H9 (cell line): ENCODE data around the gene UPF3A. TPM values are rescaled to one million over a fixed set of nuclear protein-coding genes. Genes with fewer than 3 reads are reported as not detected.

Experiments
- DNase-seq: peaks from one replicate; pipeline ENCODE4 v3.0.0-alpha.2; 2017
- H2AFZ ChIP-seq: one replicate; pipeline ENCODE4 v1.6.1; 2013; ENCODE audit warnings: mild to moderate bottlenecking, low read length, control low read depth, moderate library complexity
- H2AK5ac ChIP-seq: 2 replicates; pipeline ENCODE4 v1.6.1; 2013; ENCODE audit warnings: low read length, control low read depth, mixed read lengths; ENCODE audit not compliant: insufficient read length
- H2BK120ac ChIP-seq: one replicate; pipeline ENCODE4 v1.6.1; 2013; ENCODE audit warnings: low read depth, mild to moderate bottlenecking, low read length, control low read depth, inconsistent platforms; ENCODE audit not compliant: poor library complexity, severe bottlenecking
- H2BK12ac ChIP-seq: 2 replicates; pipeline ENCODE4 v1.6.1; 2013; ENCODE audit warnings: low read length, control low read depth, mixed read lengths, low read depth; ENCODE audit not compliant: insufficient read length
- H2BK15ac ChIP-seq: 2 replicates; pipeline ENCODE4 v1.6.1; 2013; ENCODE audit warnings: low read depth, low read length, control low read depth
- H2BK20ac ChIP-seq: one replicate; pipeline ENCODE4 v1.6.1; 2013; ENCODE audit warnings: low read depth, mild to moderate bottlenecking, low read length, control low read depth, inconsistent platforms; ENCODE audit not compliant: poor library complexity, severe bottlenecking
- H2BK5ac ChIP-seq: 2 replicates; pipeline ENCODE4 v1.6.1; 2013; ENCODE audit warnings: low read length, control low read depth, mixed read lengths; ENCODE audit not compliant: insufficient read length
- H3K14ac ChIP-seq: 2 replicates; pipeline ENCODE4 v1.6.1; 2013; ENCODE audit warnings: low read length, control low read depth; ENCODE audit not compliant: insufficient read depth
- H3K18ac ChIP-seq: 2 replicates; pipeline ENCODE4 v1.6.1; 2013; ENCODE audit warnings: low read depth, mild to moderate bottlenecking, mixed read lengths, low read length, control low read depth; ENCODE audit not compliant: insufficient read length
- H3K23ac ChIP-seq: 2 replicates; pipeline ENCODE4 v1.6.1; 2013; ENCODE audit warnings: low read length, control low read depth, mixed read lengths, low read depth; ENCODE audit not compliant: insufficient read length
- H3K23me2 ChIP-seq: 2 replicates; pipeline ENCODE4 v1.6.1; 2013; ENCODE audit warnings: low read depth, mild to moderate bottlenecking, mixed read lengths, low read length, control low read depth; ENCODE audit not compliant: insufficient read length, poor library complexity, severe bottlenecking
- H3K27ac ChIP-seq: 2 replicates; pipeline ENCODE4 v1.5.1; 2013; ENCODE audit warnings: low read length, control low read depth, mixed read lengths, low read depth; ENCODE audit not compliant: insufficient read length
- H3K27me3 ChIP-seq: 2 replicates; pipeline ENCODE4 v1.6.1; 2013; ENCODE audit warnings: low read length, control low read depth, inconsistent platforms; ENCODE audit not compliant: insufficient read depth
- H3K4ac ChIP-seq: 2 replicates; pipeline ENCODE4 v1.6.1; 2013; ENCODE audit warnings: low read depth, mild to moderate bottlenecking, control low read depth, inconsistent platforms, low read length, moderate library complexity
- H3K4me1 ChIP-seq: 2 replicates; pipeline ENCODE4 v1.6.1; 2013; ENCODE audit warnings: low read length, control low read depth, inconsistent platforms; ENCODE audit not compliant: insufficient read depth
- H3K4me2 ChIP-seq: 2 replicates; pipeline ENCODE4 v1.6.1; 2013; ENCODE audit warnings: low read length, control low read depth, mixed read lengths; ENCODE audit not compliant: insufficient read length, insufficient read depth
- H3K56ac ChIP-seq: 2 replicates; pipeline ENCODE4 v1.6.1; 2013; ENCODE audit warnings: low read depth, mild to moderate bottlenecking, mixed read lengths, low read length, control low read depth; ENCODE audit not compliant: insufficient read length
- H3K79me1 ChIP-seq: 2 replicates; pipeline ENCODE4 v1.6.1; 2013; ENCODE audit warnings: low read depth, mild to moderate bottlenecking, moderate library complexity, low read length, control low read depth, inconsistent platforms; ENCODE audit not compliant: insufficient read depth, poor library complexity, severe bottlenecking
- H3K79me2 ChIP-seq: 2 replicates; pipeline ENCODE4 v1.6.1; 2013; ENCODE audit warnings: low read length, control low read depth, inconsistent platforms; ENCODE audit not compliant: insufficient read depth
- H3K9ac ChIP-seq: 2 replicates; pipeline ENCODE4 v1.6.1; 2013; ENCODE audit warnings: low read length, control low read depth, mixed read lengths; ENCODE audit not compliant: insufficient read length; ENCODE audit errors: extremely low read depth
- H3K9me3 ChIP-seq: one replicate; pipeline ENCODE4 v1.6.1; 2013; ENCODE audit warnings: low read depth, low read length, inconsistent platforms; ENCODE audit not compliant: control insufficient read depth
- H3T11ph ChIP-seq: one replicate; pipeline ENCODE4 v1.6.1; 2013; ENCODE audit warnings: mild to moderate bottlenecking, low read length, control low read depth, inconsistent platforms
- H4K20me1 ChIP-seq: one replicate; pipeline ENCODE4 v1.6.1; 2013; ENCODE audit not compliant: control insufficient read depth, insufficient read length, insufficient read depth
- H4K5ac ChIP-seq: 2 replicates; pipeline ENCODE4 v1.6.1; 2013; ENCODE audit warnings: low read depth, mild to moderate bottlenecking, mixed read lengths, low read length, control low read depth; ENCODE audit not compliant: insufficient read length
- H4K8ac ChIP-seq: replicated peaks from 2 replicates; pipeline ENCODE4 v1.6.1; 2013; ENCODE audit warnings: low read length, control low read depth, mixed read lengths, low read depth; ENCODE audit not compliant: insufficient read length
- H4K91ac ChIP-seq: 2 replicates; pipeline ENCODE4 v1.6.1; 2013; ENCODE audit warnings: low read depth, mild to moderate bottlenecking, moderate library complexity, mixed read lengths, low read length, control low read depth; ENCODE audit not compliant: insufficient read length
- H3K27ac Mint-ChIP-seq, 3 experiments: 2 replicates in 2 of 3; 3 replicates in 1 of 3; pipeline ENCODE4 v1.8.0; 2020 to 2021; ENCODE audit warnings: mixed read lengths in 3 of 3, mild to moderate bottlenecking in 1 of 3, moderate library complexity in 1 of 3
- H3K27me3 Mint-ChIP-seq: 2 replicates; pipeline ENCODE4 v1.8.0; 2021; ENCODE audit warnings: low read depth, mild to moderate bottlenecking, moderate library complexity, mixed read lengths
- H3K36me3 Mint-ChIP-seq, 3 experiments: 2 replicates in 2 of 3; 3 replicates in 1 of 3; pipeline ENCODE4 v1.8.0; 2020 to 2021; ENCODE audit warnings: low read depth in 3 of 3, mixed read lengths in 3 of 3; ENCODE audit not compliant: insufficient read depth in 1 of 3
- H3K4me1 Mint-ChIP-seq, 2 experiments: 2 replicates each; pipeline ENCODE4 v1.8.0; 2020; ENCODE audit warnings: mixed read lengths in 2 of 2
- H3K4me3 Mint-ChIP-seq, 2 experiments: 2 replicates in 1 of 2; 3 replicates in 1 of 2; pipeline ENCODE4 v1.8.0; 2020 to 2021; ENCODE audit warnings: mild to moderate bottlenecking in 2 of 2, mixed read lengths in 2 of 2, moderate library complexity in 1 of 2
- H3K9me3 Mint-ChIP-seq, 2 experiments: 2 replicates in 1 of 2; 3 replicates in 1 of 2; pipeline ENCODE4 v1.8.0; 2020; ENCODE audit warnings: mild to moderate bottlenecking in 2 of 2, mixed read lengths in 2 of 2, moderate library complexity in 1 of 2
- CTCF ChIP-seq: fragments of 200-600 bp; sonication (generic); conservative IDR thresholded peaks from 3 replicates; pipeline ENCODE4 v1.8.0; 2021; ENCODE audit warnings: antibody characterized with exemption, mild to moderate bottlenecking
- WGBS: extraction: QIAGEN DNeasy Blood & Tissue Kit; methylation state at CpG from one replicate; pipeline ENCODE4 v1.1.7; 2013; ENCODE audit warnings: missing lambda C conversion rate, low lambda C conversion rate, mixed read lengths; ENCODE audit not compliant: insufficient read length; ENCODE audit errors: extremely low coverage; 5-methylcytosine and 5-hydroxymethylcytosine counted together
- total RNA-seq: library from RNA; stranded (reverse); gene quantifications from 2 replicates; pipeline ENCODE4 v1.2.1, GENCODE V29; 2021

UPF3A gene
- total RNA-seq, 1 experiment from 2014 or later, result 81.8 TPM

- Histone ChIP-seq H3K18ac (no peak overlapping the region), H3K4me1 (no peaks in the 10 kb centered on the region), H3K79me1 (no peaks in the 10 kb centered on the region), H3K27me3 (no peaks in the 10 kb centered on the region), H2AFZ (no peak overlapping the region), H2BK20ac (no peak overlapping the region), H2BK15ac (no peak overlapping the region), H3K9ac (no peak overlapping the region), H3K9me3 (no peaks in the 10 kb centered on the region), H4K5ac (no peak overlapping the region), H3K4ac (no peak overlapping the region), H4K8ac (no peak overlapping the region), H2BK12ac (no peak overlapping the region), H3K56ac (no peak overlapping the region), H2BK120ac (no peak overlapping the region), H3K4me2 (no peak overlapping the region), H2AK5ac (no peak overlapping the region), H2BK5ac (no peak overlapping the region), H3K14ac (no peak overlapping the region), H4K20me1 (no peaks in the 10 kb centered on the region), H3K79me2 (no peaks in the 10 kb centered on the region), H3K23me2 (no peaks in the 10 kb centered on the region), H3T11ph (no peak overlapping the region), H3K23ac (no peak overlapping the region), H3K27ac (no peak overlapping the region), H4K91ac (no peak overlapping the region)
- Mint-ChIP-seq H3K9me3 (no peaks in the 10 kb centered on the region), H3K36me3 (peaks cover 32 to 73% (median 57%) of the 10 kb centered on the region in 3 experiments), H3K4me3 (no peak overlapping the region), H3K4me1 (no peaks in the 10 kb centered on the region), H3K27ac (no peak overlapping the region), H3K27me3 (no peaks in the 10 kb centered on the region; the same call in 1 of the 2 replicates)
- no CpG with 5 or more reads among the region's 2 CpGs for WGBS
- no peak for DNase-seq
- TF ChIP-seq CTCF, result no peak
Measured at GRCh38 chr13:114272977-114273376, 8.4 kb upstream of the UPF3A start.
